Pancreas (tissue), 10 donors: ENCODE results near the gene TACR2. TPM values are rescaled to one million over a fixed set of nuclear protein-coding genes. Genes with fewer than 3 reads are reported as not detected.

Experiments used
- ATAC-seq, 4 donors: fragments of 200-7000 bp; cut with Tn5 transposase; one replicate each; pipeline versions ENCODE4 v1.8.0 to v1.9.1; 2020; ENCODE audit warnings: mild to moderate bottlenecking in 4 of 4, moderate library complexity in 4 of 4
- DNase-seq, 6 donors: peaks; one replicate each; pipeline ENCODE4 v3.0.0-alpha.2; 2020
- FAIRE-seq: peaks from 2 replicates; lab custom pipeline; 2012; peaks lifted over from hg19 to GRCh38; lab: Jason Lieb, UNC
- H3K27ac ChIP-seq, 4 donors: fragments of 200-600 bp; sonication (generic); 1 replicate in 3 of 4; 2 replicates in 1 of 4; pipeline versions ENCODE4 v1.5.0 to v1.8.0; 2020
- H3K27me3 ChIP-seq, 4 donors: fragments of 200-600 bp; one replicate each; pipeline ENCODE4 v1.8.0; 2021
- H3K36me3 ChIP-seq, 3 donors: fragments of 200-600 bp; sonication (generic) in 1 of 3; one replicate each; pipeline versions ENCODE4 v1.5.0 to v1.8.0; 2020 to 2021
- H3K4me1 ChIP-seq, 3 donors: fragments of 200-600 bp; one replicate each; pipeline ENCODE4 v1.8.0; 2021
- H3K4me3 ChIP-seq, 4 donors: fragments of 200-600 bp; sonication (generic) in 2 of 4; one replicate each; pipeline versions ENCODE4 v1.5.0 to v1.8.0; 2020 to 2021
- H3K9me3 ChIP-seq, 4 donors: fragments of 200-600 bp; one replicate each; pipeline ENCODE4 v1.8.0; 2021
- CTCF ChIP-seq, 4 donors: fragments of 200-600 bp; sonication (generic) in 3 of 4; IDR thresholded peaks; one replicate each; pipeline versions ENCODE4 v1.5.0 to v1.8.0; 2021; ENCODE audit warnings: antibody characterized with exemption in 4 of 4
- WGBS, 2 donors: extraction: QIAGEN DNeasy Blood & Tissue Kit; methylation state at CpG; one replicate each; pipeline ENCODE4 v1.1.7; 2013; 5-methylcytosine and 5-hydroxymethylcytosine counted together
- intact Hi-C, 3 donors: fragments of 100-400 bp; cut with DNase I; formaldehyde crosslinking; loops; one replicate each; pipeline versions ENCODE4 v1.11.1 to v1.14.2; 2022
- polyA plus RNA-seq, 2 donors: library from polyadenylated mRNA; stranded (reverse); fragments of 200-250 nt; gene quantifications; one replicate each; pipeline ENCODE4 v1.2.3, GENCODE V29; 2013
- total RNA-seq, 6 donors: library from RNA; stranded (reverse); fragmentation: NEBNext Ultra II Directional in 4 of 6; extraction: Animal tissue kit (Norgen Biotek cat#: 25700) in 4 of 6; gene quantifications; one replicate each; pipeline versions ENCODE4 v1.2.1 to v1.2.4, GENCODE V29; 2021 to 2023
- donor health status: healthy with polysubstance abuse.
- donor health status: DM: no; HTN: no; CAD: no; lungs with moderate emphysema.
- donor health status: DM: no; HTN: no; CAD: no.
- donor health status: control.
- donor health status: control.
- donor health status: Bipolar disorder and iron deficiency.
- donor health status: DM: yes; HTN: yes; CAD: no.
- donor health status: DM: no; HTN: no; CAD: no.
- donor health status: DM: no; HTN: no; CAD: no.
- donor health status: DM: yes; HTN: yes; CAD: no.

Gene TACR2
- total RNA-seq (under 1 TPM in 4 of 6 donors, not detected in 2; 0.12 to 0.28 (median 0.18) TPM), polyA plus RNA-seq (under 1 TPM; 0.14 to 0.15 TPM)

DNA sequence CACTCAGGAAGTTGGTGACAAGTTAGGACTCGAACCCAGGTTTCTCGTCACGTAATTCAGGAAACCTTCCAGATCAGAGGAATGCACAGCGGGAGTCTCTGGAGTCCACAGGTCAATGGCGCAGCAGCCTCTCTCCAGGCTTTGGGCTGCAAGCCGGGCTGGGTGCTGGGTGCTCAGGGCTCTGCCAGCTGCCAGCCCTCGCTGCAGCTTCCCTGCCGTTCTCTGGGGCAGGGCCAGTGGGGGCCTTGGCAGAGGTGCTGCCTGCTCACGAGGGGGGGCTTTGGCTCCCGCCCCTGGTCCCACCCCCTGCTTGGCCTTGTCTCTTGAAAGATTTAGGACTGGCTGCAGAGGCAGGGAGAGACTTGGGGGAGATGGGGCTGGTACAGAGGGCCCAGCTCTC is at the start of gene TACR2:
Gene TACR2 (minus strand): TSS at position 224 of the 400 bp plus-strand sequence. CDS start 595 bp downstream, outside the sequence.
- peak in 1 of 4 donors; percentile 27 for ATAC-seq
- DNase-seq = no peak
- H3K4me1 ChIP-seq = no peaks in the 10 kb centered on the region
- H3K27me3 ChIP-seq = no peaks in the 10 kb centered on the region
- H3K27ac ChIP-seq = no peak within 1 kb of the TSS
- 49 to 51% methylated on average over 10 of the region's 10 CpGs for WGBS, 2 donors
- TF ChIP-seq CTCF (IDR thresholded peaks at IDR 0.05) = no peak
- H3K9me3 ChIP-seq = no peaks in the 10 kb centered on the region
- no peaks in the 10 kb centered on the region for H3K36me3 ChIP-seq
- intact Hi-C loops = loop anchor here in 2 of 3 donors (5.0 to 10.0 kb wide), 2 partner anchors 216 to 218 kb away; partner anchors contain the start of gene FAM241B (in 2 of the 2)
- no peak within 1 kb of the TSS for H3K4me3 ChIP-seq
- no peak for FAIRE-seq

GRCh38 chr10:69466158-69466490 is 49.4 kb upstream of the TACR2 start:
- TF ChIP-seq CTCF (IDR thresholded peaks at IDR 0.05) = no peak

DNA sequence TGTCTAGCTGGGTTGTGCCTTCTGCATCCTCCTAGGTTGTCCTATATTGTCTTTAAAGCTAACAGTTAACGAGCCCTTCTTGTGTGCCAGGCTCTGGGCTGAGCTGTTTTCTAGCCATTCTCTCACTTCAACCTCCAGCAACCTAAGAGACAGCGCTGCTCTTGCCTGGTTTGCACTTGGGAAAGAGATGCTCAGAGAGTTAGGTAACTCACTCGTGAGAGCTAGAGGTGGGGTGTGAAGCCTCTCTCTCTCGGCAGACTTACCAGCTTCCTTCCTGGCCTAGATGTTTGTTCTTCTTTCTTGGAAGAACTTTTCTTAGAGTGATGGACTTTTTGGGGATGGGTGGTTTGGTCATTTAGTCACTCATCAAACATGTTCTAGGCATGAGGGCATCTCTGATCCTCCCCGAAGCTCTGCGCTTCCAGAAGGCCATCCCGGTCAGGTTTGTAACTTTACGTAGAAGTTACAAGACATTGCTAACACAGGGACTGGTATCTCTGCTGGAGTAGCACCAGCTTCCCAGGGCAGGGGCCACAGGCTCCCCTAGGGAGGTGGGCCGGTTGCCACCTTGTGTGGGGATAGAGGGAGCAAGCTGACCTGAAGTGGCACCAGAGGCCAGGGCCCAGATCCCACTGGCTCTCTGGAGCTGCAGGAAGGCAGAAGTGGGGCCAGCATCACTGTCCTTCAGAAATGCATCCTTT is 48.9 kb upstream of the TACR2 start:
- no peak for TF ChIP-seq CTCF (IDR thresholded peaks at IDR 0.05)
- ATAC-seq (no peak), FAIRE-seq (no peak), DNase-seq (no peak)
- intact Hi-C loops = no loop called here
- H3K36me3 ChIP-seq = no peaks in the 10 kb centered on the region
- whole genome bisulfite sequencing, 2 donors = 88 to 91% methylated on average over 9 of the region's 9 CpGs
- peak overlapping the region in 2 of 4 donors; percentile 5 to 15 for H3K27ac ChIP-seq
- no peaks in the 10 kb centered on the region for H3K9me3 ChIP-seq
- H3K4me1 ChIP-seq = peaks cover 0 to 7% (median 4%) of the 10 kb centered on the region in 3 donors
- no peak overlapping the region for H3K4me3 ChIP-seq
- H3K27me3 ChIP-seq = no peaks in the 10 kb centered on the region

More at GRCh38 chr10:69466158-69466490, 49.4 kb upstream of the TACR2 start:
- Histone ChIP-seq H3K4me1 (peaks cover 0 to 7% (median 4%) of the 10 kb centered on the region in 3 donors), H3K4me3 (no peak overlapping the region), H3K9me3 (no peaks in the 10 kb centered on the region), H3K27ac (no peak overlapping the region), H3K36me3 (no peaks in the 10 kb centered on the region), H3K27me3 (no peaks in the 10 kb centered on the region)
- intact Hi-C loops = no loop called here
- FAIRE-seq = no peak
- 34 to 38% methylated on average over 5 of the region's 5 CpGs for WGBS, 2 donors
- no peak for ATAC-seq
- no peak for DNase-seq

GRCh38 chr10:69464801-69465401 is 48.2 kb upstream of the TACR2 start:
- TF ChIP-seq CTCF (IDR thresholded peaks at IDR 0.05) = no peak
- no peaks in the 10 kb centered on the region for H3K9me3 ChIP-seq
- FAIRE-seq = no peak
- H3K27me3 ChIP-seq = no peaks in the 10 kb centered on the region
- H3K27ac ChIP-seq = peak overlapping the region in 1 of 4 donors; percentile 15
- H3K4me1 ChIP-seq = peaks cover 0 to 7% (median 4%) of the 10 kb centered on the region in 3 donors
- peak in 3 of 4 donors; percentile 19 to 40 (median 25) for ATAC-seq
- intact Hi-C loops = no loop called here
- no peaks in the 10 kb centered on the region for H3K36me3 ChIP-seq
- H3K4me3 ChIP-seq = no peak overlapping the region
- 79 to 91% methylated on average over 2 of the region's 2 CpGs for WGBS, 2 donors
- DNase-seq = no peak
